ENCODE data around the gene LRMDA. TPM values are rescaled to one million over a fixed set of nuclear protein-coding genes. Genes with fewer than 3 reads are reported as not detected.
A peak's percentile ranks its signal among the peaks of the same experiment; 100 is the strongest.

The LRMDA gene
- total RNA-seq, 1 donor from 2014 or later = 2.1 TPM

GRCh38 chr10:75980419-75981002 lies 549.1 kb downstream of the LRMDA start:
- H3K9me3 Mint-ChIP-seq (ENCODE audit: unreplicated experiment) = peaks cover 4% of the 10 kb centered on the region
- peaks cover 1% of the 10 kb centered on the region for H3K27me3 Mint-ChIP-seq (ENCODE audit: unreplicated experiment)
- DNase-seq = no peak
- TF ChIP-seq CTCF (IDR thresholded peaks at IDR 0.05; ENCODE audit: partially characterized antibody, unreplicated experiment) = no peak
- peaks cover 24% of the 10 kb centered on the region for H3K4me1 Mint-ChIP-seq (ENCODE audit: low read depth, unreplicated experiment)
- peak overlapping the region; percentile 66 for H3K4me3 Mint-ChIP-seq (ENCODE audit: unreplicated experiment)
- H3K27ac Mint-ChIP-seq (ENCODE audit: unreplicated experiment) = peak overlapping the region; percentile 80
- H3K36me3 Mint-ChIP-seq (ENCODE audit: unreplicated experiment) = no peaks in the 10 kb centered on the region

- Mint-ChIP-seq H3K9me3 (ENCODE audit: unreplicated experiment) (peaks cover 4% of the 10 kb centered on the region), H3K27me3 (ENCODE audit: unreplicated experiment) (peaks cover 1% of the 10 kb centered on the region), H3K4me1 (ENCODE audit: low read depth, unreplicated experiment) (peaks cover 17% of the 10 kb centered on the region), H3K36me3 (ENCODE audit: unreplicated experiment) (no peaks in the 10 kb centered on the region), H3K27ac (ENCODE audit: unreplicated experiment) (no peak overlapping the region), H3K4me3 (ENCODE audit: unreplicated experiment) (no peak overlapping the region)
- DNase-seq = no peak
- TF ChIP-seq CTCF (IDR thresholded peaks at IDR 0.05; ENCODE audit: partially characterized antibody, unreplicated experiment) = no peak
Measured at GRCh38 chr10:75982611-75983369, 551.4 kb downstream of the LRMDA start.

GRCh38 chr10:75984067-75984466 lies 552.6 kb downstream of the LRMDA start:
- H3K27me3 Mint-ChIP-seq (ENCODE audit: unreplicated experiment) = peaks cover 1% of the 10 kb centered on the region
- peaks cover 4% of the 10 kb centered on the region for H3K9me3 Mint-ChIP-seq (ENCODE audit: unreplicated experiment)
- TF ChIP-seq CTCF (IDR thresholded peaks at IDR 0.05; ENCODE audit: partially characterized antibody, unreplicated experiment) = no peak
- H3K27ac Mint-ChIP-seq (ENCODE audit: unreplicated experiment) = no peak overlapping the region
- peaks cover 14% of the 10 kb centered on the region for H3K4me1 Mint-ChIP-seq (ENCODE audit: low read depth, unreplicated experiment)
- H3K4me3 Mint-ChIP-seq (ENCODE audit: unreplicated experiment) = no peak overlapping the region
- H3K36me3 Mint-ChIP-seq (ENCODE audit: unreplicated experiment) = no peaks in the 10 kb centered on the region
- no peak for DNase-seq

GRCh38 chr10:75987616-75988015 lies 556.2 kb downstream of the LRMDA start:
- H3K4me1 Mint-ChIP-seq (ENCODE audit: low read depth, unreplicated experiment) = no peaks in the 10 kb centered on the region
- no peak for TF ChIP-seq CTCF (IDR thresholded peaks at IDR 0.05; ENCODE audit: partially characterized antibody, unreplicated experiment)
- no peak for DNase-seq

More at GRCh38 chr10:75987616-75988015, 556.2 kb downstream of the LRMDA start:
- H3K27me3 Mint-ChIP-seq (ENCODE audit: unreplicated experiment) = peaks cover 1% of the 10 kb centered on the region
- H3K9me3 Mint-ChIP-seq (ENCODE audit: unreplicated experiment) = peaks cover 2% of the 10 kb centered on the region
- H3K27ac Mint-ChIP-seq (ENCODE audit: unreplicated experiment) = no peak overlapping the region
- no peak overlapping the region for H3K4me3 Mint-ChIP-seq (ENCODE audit: unreplicated experiment)
- no peaks in the 10 kb centered on the region for H3K36me3 Mint-ChIP-seq (ENCODE audit: unreplicated experiment)
